Spleen (tissue), 7 donors: ENCODE measurements around the gene OSBPL1A.

Experiments
- CTCF ChIP-seq, 11 experiments: fragments of 200-600 bp in 7 of 11; fragments of 450-650 bp in 4 of 11; sonication (generic) in 4 of 11; IDR thresholded peaks in 8 of 11; conservative IDR thresholded peaks in 3 of 11; 1 replicate in 7 of 11; 2 replicates in 4 of 11; pipeline versions ENCODE4 v1.4.0 to v1.8.0; 2016 to 2021; ENCODE audit warnings: antibody characterized with exemption in 11 of 11, inconsistent platforms in 4 of 11, mild to moderate bottlenecking in 1 of 11
- POLR2A ChIP-seq, 3 donors: fragments of 450-650 bp; IDR thresholded peaks; one replicate each; pipeline ENCODE4 v1.5.1; 2017; ENCODE audit warnings: antibody characterized with exemption in 3 of 3, mild to moderate bottlenecking in 1 of 3
- donor health status: DM: no; HTN: no; CAD: no; lungs with moderate emphysema.
- donor health status: DM: no; HTN: no; CAD: no.
- donor health status: DM: no; HTN: no; CAD: no.

- TF ChIP-seq CTCF (IDR thresholded peaks at IDR 0.05 in 8 of 11, conservative IDR thresholded peaks at IDR 0.05 in 3 of 11) (no peak), POLR2A (IDR thresholded peaks at IDR 0.05) (no peak)
Measured at GRCh38 chr18:24231773-24232735, 165.6 kb downstream of the OSBPL1A start.
